Psoas muscle (tissue), 8 donors: Measurements from ENCODE around the gene CTTNBP2. TPM values are rescaled to one million over a fixed set of nuclear protein-coding genes. Genes with fewer than 3 reads are reported as not detected.

Experiments
- ATAC-seq, 4 donors: fragments of 200-7000 bp; cut with Tn5 transposase; one replicate each; pipeline ENCODE4 v1.9.1; 2020; ENCODE audit warnings: moderate library complexity in 3 of 4, mild to moderate bottlenecking in 2 of 4
- DNase-seq, 2 donors: peaks; one replicate each; pipeline ENCODE4 v3.0.0-alpha.2; 2020
- H3K27ac ChIP-seq: fragments of 200-600 bp; one replicate; pipeline ENCODE4 v1.8.0; 2022
- H3K27me3 ChIP-seq, 3 donors: fragments of 200-600 bp in 1 of 3; one replicate each; pipeline versions ENCODE4 v1.6.1 to v1.8.0; 2013 to 2022; ENCODE audit warnings: low read length in 2 of 3, mild to moderate bottlenecking in 2 of 3, moderate library complexity in 1 of 3; ENCODE audit not compliant: insufficient read depth in 3 of 3
- H3K36me3 ChIP-seq, 2 donors: fragments of 200-600 bp in 1 of 2; one replicate each; pipeline versions ENCODE4 v1.6.1 to v1.8.0; 2013 to 2022; ENCODE audit warnings: low read depth in 1 of 2, mild to moderate bottlenecking in 1 of 2, moderate library complexity in 1 of 2; ENCODE audit not compliant: insufficient read depth in 1 of 2
- H3K4me1 ChIP-seq: fragments of 200-600 bp; one replicate; pipeline ENCODE4 v1.8.0; 2022
- H3K4me3 ChIP-seq: fragments of 200-600 bp; one replicate; pipeline ENCODE4 v1.8.0; 2022; ENCODE audit warnings: mild to moderate bottlenecking
- H3K9me3 ChIP-seq: fragments of 200-600 bp; one replicate; pipeline ENCODE4 v1.8.0; 2022
- WGBS, 3 donors: extraction: QIAGEN DNeasy Blood & Tissue Kit; methylation state at CpG; one replicate each; pipeline versions ENCODE4 v1.1.6 to v1.1.7; 2013; 5-methylcytosine and 5-hydroxymethylcytosine counted together
- intact Hi-C, 2 donors: fragments of 100-400 bp; cut with DNase I; formaldehyde crosslinking; loops; one replicate each; pipeline versions ENCODE4 v1.11.0 to v1.14.2; 2022
- polyA plus RNA-seq, 3 donors: library from polyadenylated mRNA; stranded (reverse); fragments of 200-250 nt; gene quantifications; one replicate each; pipeline ENCODE4 v1.2.3, GENCODE V29; 2013
- total RNA-seq, 4 donors: library from RNA; stranded (reverse); fragmentation: NEBNext Ultra II Directional in 2 of 4; extraction: Animal tissue kit (Norgen Biotek cat#: 25700) in 2 of 4; gene quantifications; one replicate each; pipeline versions ENCODE4 v1.2.1 to v1.2.4, GENCODE V29; 2021 to 2023
- TF ChIP-seq, protein P1 (sequence below): fragments of 200-600 bp; IDR thresholded peaks from one replicate; pipeline ENCODE4 v1.8.0; 2022; ENCODE audit warnings: antibody characterized with exemption
- donor health status: healthy with polysubstance abuse.
- donor health status: DM: no; HTN: no; CAD: no; lungs with moderate emphysema.
- donor health status: Bipolar disorder and iron deficiency.
- donor health status: healthy.
- donor health status: DM: yes; HTN: yes; CAD: no.
- donor health status: DM: no; HTN: no; CAD: no.
- donor health status: DM: no; HTN: no; CAD: no.
- donor health status: DM: yes; HTN: yes; CAD: no.

CTTNBP2 gene
- total and polyA plus RNA-seq, 7 donors, result 0.10 to 1.8 (median 0.38) TPM

DNA sequence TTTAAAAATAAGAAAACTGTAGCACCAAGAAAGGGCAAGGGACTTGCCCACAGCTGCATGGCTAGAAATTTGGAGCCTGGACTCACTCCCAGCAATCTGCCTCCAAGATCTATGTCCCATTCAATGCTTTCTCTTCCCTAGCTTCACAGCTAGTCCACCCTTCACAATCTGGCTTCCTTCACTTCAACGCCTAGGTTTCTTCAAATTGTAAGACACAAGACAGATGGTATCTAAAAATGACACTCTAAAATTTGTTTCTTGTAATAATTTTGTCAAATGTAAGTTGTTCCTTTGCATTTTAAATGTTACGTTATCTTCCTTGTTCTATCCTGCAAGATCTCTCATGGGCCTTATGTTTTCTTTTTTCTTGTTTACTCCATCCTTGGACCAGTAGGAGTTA lies 48.6 kb downstream of the CTTNBP2 start:
- no peak overlapping the region for H3K27ac ChIP-seq
- no peak overlapping the region for H3K4me3 ChIP-seq
- DNase-seq (no peak), ATAC-seq (no peak)
- TF ChIP-seq, protein P1, sequence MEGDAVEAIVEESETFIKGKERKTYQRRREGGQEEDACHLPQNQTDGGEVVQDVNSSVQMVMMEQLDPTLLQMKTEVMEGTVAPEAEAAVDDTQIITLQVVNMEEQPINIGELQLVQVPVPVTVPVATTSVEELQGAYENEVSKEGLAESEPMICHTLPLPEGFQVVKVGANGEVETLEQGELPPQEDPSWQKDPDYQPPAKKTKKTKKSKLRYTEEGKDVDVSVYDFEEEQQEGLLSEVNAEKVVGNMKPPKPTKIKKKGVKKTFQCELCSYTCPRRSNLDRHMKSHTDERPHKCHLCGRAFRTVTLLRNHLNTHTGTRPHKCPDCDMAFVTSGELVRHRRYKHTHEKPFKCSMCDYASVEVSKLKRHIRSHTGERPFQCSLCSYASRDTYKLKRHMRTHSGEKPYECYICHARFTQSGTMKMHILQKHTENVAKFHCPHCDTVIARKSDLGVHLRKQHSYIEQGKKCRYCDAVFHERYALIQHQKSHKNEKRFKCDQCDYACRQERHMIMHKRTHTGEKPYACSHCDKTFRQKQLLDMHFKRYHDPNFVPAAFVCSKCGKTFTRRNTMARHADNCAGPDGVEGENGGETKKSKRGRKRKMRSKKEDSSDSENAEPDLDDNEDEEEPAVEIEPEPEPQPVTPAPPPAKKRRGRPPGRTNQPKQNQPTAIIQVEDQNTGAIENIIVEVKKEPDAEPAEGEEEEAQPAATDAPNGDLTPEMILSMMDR, result no peak
- intact Hi-C loops, result no loop called here
- 93 to 98% (median 95%) methylated on average over 2 of the region's 2 CpGs for WGBS, 3 donors
- H3K4me1 ChIP-seq, result no peaks in the 10 kb centered on the region
- no peaks in the 10 kb centered on the region for H3K36me3 ChIP-seq
- H3K27me3 ChIP-seq, result no peaks in the 10 kb centered on the region
- H3K9me3 ChIP-seq, result no peaks in the 10 kb centered on the region

DNA sequence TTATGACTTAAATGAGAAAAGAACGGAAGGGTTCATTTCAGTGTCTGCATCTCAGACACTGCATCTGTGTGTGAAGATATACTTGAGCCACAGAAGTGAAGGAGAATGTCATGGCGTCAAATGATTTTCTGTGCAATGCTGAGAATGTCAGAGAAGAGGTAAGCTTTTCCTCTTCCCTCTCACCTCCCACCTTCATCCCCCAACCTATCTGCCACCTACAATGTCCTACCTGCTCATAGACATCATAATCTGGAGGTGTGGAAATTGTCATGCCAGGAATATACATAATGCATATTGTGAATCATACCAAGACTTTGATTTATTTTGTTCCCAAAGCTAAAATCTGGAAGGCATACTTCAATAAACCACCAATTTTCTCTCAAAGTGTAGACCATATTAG lies 53.7 kb downstream of the CTTNBP2 start:
- intact Hi-C loops, result no loop called here
- no peak overlapping the region for H3K27ac ChIP-seq
- no peak overlapping the region for H3K4me3 ChIP-seq
- no peaks in the 10 kb centered on the region for H3K36me3 ChIP-seq
- ATAC-seq (no peak), DNase-seq (no peak)
- WGBS, 3 donors, result 78 to 84% (median 84%) methylated on average over 2 of the region's 2 CpGs
- H3K9me3 ChIP-seq, result no peaks in the 10 kb centered on the region
- no peaks in the 10 kb centered on the region for H3K27me3 ChIP-seq
- H3K4me1 ChIP-seq, result no peaks in the 10 kb centered on the region
- TF ChIP-seq, protein P1, result no peak

- intact Hi-C loops, result no loop called here
- DNase-seq (no peak), ATAC-seq (no peak)
- WGBS, 3 donors, result 32 to 76% (median 41%) methylated on average over 2 of the region's 2 CpGs
- TF ChIP-seq, protein P1, result no peak
- Histone ChIP-seq H3K4me1 (no peaks in the 10 kb centered on the region), H3K27me3 (no peaks in the 10 kb centered on the region), H3K36me3 (no peaks in the 10 kb centered on the region), H3K9me3 (no peaks in the 10 kb centered on the region), H3K27ac (no peak overlapping the region), H3K4me3 (no peak overlapping the region)
Observed at GRCh38 chr7:117818232-117818631, 55.0 kb downstream of the CTTNBP2 start.

GRCh38 chr7:117816727-117817126 lies 56.5 kb downstream of the CTTNBP2 start:
- TF ChIP-seq, protein P1, result no peak
- no peak for DNase-seq
- Histone ChIP-seq H3K4me3 (no peak overlapping the region), H3K4me1 (no peaks in the 10 kb centered on the region), H3K27me3 (no peaks in the 10 kb centered on the region), H3K36me3 (no peaks in the 10 kb centered on the region), H3K27ac (no peak overlapping the region), H3K9me3 (no peaks in the 10 kb centered on the region)
- 69 to 81% (median 81%) methylated on average over 7 of the region's 7 CpGs for WGBS, 3 donors
- intact Hi-C loops, result no loop called here
- ATAC-seq, result no peak

DNA sequence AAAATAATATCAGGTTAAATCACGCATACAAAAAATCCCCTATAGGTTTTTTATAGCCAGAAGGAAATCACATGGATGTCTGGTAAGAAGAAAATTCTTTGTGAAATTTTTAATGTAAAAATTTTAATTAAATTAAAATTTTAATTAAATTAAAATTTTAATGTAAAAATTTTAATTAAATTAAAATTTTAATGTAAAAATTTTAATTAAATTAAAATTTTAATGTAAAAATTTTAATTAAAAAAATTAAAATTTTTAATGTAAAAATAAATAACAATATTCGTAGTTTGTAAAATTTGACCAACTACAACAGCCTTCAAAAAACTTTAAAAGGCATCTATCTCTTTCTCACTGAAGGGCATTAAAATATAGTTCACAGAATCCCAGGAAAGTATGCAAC lies 61.5 kb downstream of the CTTNBP2 start:
- no peak for DNase-seq
- WGBS, 3 donors, result 94 to 97% (median 97%) methylated on average over 2 of the region's 2 CpGs
- Histone ChIP-seq H3K27ac (no peak overlapping the region), H3K27me3 (no peaks in the 10 kb centered on the region), H3K9me3 (no peaks in the 10 kb centered on the region), H3K4me1 (no peaks in the 10 kb centered on the region), H3K4me3 (no peak overlapping the region), H3K36me3 (no peaks in the 10 kb centered on the region)
- TF ChIP-seq, protein P1, result no peak
- intact Hi-C loops, result no loop called here
- no peak for ATAC-seq
